Prostate gland (tissue), 2 donors: ENCODE results near the gene PGGHG.

Source experiments
- CTCF ChIP-seq, 4 experiments: fragments of 200-600 bp in 2 of 4; fragments of 450-650 bp in 2 of 4; sonication (generic) in 2 of 4; IDR thresholded peaks; 1 replicate in 3 of 4; 2 replicates in 1 of 4; pipeline ENCODE4 v1.5.1; 2016 to 2019; ENCODE audit warnings: antibody characterized with exemption in 4 of 4, mild to moderate bottlenecking in 2 of 4, moderate library complexity in 2 of 4
- POLR2A ChIP-seq: fragments of 450-650 bp; IDR thresholded peaks from one replicate; pipeline ENCODE4 v1.6.1; 2016; ENCODE audit warnings: antibody characterized with exemption, mild to moderate bottlenecking

GRCh38 chr11:293271-293851 is 4.4 kb downstream of the PGGHG start:
- TF ChIP-seq CTCF (IDR thresholded peaks at IDR 0.05) (no peak), POLR2A (no peak)
